ENCODE results near the gene EEFSEC. TPM values are rescaled to one million over a fixed set of nuclear protein-coding genes. Genes with fewer than 3 reads are reported as not detected.
A peak's percentile ranks its signal among the peaks of the same experiment; 100 is the strongest.

EEFSEC gene
- total and polyA plus RNA-seq, 10 donors, result 8.5 to 19.2 (median 14.2) TPM

DNA sequence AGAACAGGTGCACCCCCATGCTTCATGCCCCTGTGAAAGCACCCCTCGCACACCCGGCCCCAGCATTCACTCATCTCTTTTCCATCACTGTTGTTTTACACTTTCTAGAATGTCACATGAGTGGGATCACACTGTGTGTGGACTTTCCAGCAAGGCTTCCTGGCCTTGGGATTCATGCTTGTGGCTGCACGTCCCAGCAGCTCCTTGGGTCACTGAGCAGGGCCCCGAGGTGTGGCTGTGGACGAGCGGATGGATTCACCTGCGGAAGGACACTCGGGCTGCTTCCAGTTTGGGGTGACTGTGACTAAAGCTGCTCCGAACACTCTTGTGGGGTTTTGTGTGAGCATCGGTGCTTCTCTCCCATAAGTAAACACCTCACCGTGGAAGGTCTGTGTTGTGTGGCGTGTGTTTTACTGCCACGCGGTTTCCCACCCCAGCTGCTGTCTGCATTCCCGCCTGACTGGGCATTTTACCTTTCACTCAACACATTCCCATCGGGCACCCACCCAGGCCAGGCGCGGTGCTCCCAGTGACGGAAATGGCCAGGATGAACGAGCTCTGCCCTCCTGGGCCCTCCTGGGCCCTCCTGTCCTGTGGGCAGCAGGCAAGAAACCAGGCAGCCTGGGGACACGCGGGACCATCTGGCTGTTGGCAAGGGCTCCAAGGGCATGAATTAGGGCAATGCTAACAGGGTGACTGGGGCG is 272.0 kb downstream of the EEFSEC start:
- intact Hi-C loops (cut with DNase I; ENCODE audit: low total_unique reads), result loop anchor here (5.0 to 10.0 kb wide), 3 partner anchors 72 to 182 kb away; no protein-coding TSS in a partner anchor
- no peak overlapping the region for H3K27ac ChIP-seq
- peaks cover 0 to 13% (median 10%) of the 10 kb centered on the region in 6 donors for H3K4me1 ChIP-seq
- no peak for DNase-seq
- no peaks in the 10 kb centered on the region for H3K9me3 ChIP-seq
- H3K4me3 ChIP-seq, result no peak overlapping the region
- peaks cover 0 to 49% (median 0%) of the 10 kb centered on the region in 7 donors for H3K27me3 ChIP-seq (replicated peaks in 1 of 7)
- TF ChIP-seq POLR2A (IDR thresholded peaks at IDR 0.05) (no peak), POLR2AphosphoS5 (IDR thresholded peaks at IDR 0.05) (no peak)
- TF ChIP-seq, protein P1, sequence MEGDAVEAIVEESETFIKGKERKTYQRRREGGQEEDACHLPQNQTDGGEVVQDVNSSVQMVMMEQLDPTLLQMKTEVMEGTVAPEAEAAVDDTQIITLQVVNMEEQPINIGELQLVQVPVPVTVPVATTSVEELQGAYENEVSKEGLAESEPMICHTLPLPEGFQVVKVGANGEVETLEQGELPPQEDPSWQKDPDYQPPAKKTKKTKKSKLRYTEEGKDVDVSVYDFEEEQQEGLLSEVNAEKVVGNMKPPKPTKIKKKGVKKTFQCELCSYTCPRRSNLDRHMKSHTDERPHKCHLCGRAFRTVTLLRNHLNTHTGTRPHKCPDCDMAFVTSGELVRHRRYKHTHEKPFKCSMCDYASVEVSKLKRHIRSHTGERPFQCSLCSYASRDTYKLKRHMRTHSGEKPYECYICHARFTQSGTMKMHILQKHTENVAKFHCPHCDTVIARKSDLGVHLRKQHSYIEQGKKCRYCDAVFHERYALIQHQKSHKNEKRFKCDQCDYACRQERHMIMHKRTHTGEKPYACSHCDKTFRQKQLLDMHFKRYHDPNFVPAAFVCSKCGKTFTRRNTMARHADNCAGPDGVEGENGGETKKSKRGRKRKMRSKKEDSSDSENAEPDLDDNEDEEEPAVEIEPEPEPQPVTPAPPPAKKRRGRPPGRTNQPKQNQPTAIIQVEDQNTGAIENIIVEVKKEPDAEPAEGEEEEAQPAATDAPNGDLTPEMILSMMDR (IDR thresholded peaks at IDR 0.05 in 8 of 11, conservative IDR thresholded peaks at IDR 0.05 in 3 of 11), result no peak
- WGBS, 5 donors, result 88 to 94% (median 90%) methylated on average over 20 to 23 of the region's 23 CpGs
- H3K36me3 ChIP-seq, result no peaks in the 10 kb centered on the region

DNA sequence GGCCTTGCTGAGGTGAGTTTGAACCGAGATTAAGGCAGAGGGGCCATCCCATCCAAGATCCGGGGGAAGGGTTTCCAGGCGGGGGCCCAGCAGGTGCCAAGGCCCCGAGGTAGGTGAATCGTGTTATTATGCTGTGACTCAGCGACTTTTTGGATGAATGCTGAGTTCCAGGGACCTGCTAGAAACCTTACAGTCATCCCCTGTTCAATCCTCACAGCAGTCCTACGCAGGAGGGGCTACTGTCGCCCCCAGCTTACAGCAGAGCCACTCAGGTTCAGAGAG is 272.5 kb downstream of the EEFSEC start:
- no peak for DNase-seq
- 60 to 83% (median 73%) methylated on average over 4 to 8 of the region's 8 CpGs for WGBS, 5 donors
- no peak overlapping the region for H3K27ac ChIP-seq
- no peak overlapping the region for H3K4me3 ChIP-seq
- peaks cover 0 to 54% (median 0%) of the 10 kb centered on the region in 7 donors for H3K27me3 ChIP-seq (replicated peaks in 1 of 7)
- H3K36me3 ChIP-seq, result no peaks in the 10 kb centered on the region
- H3K4me1 ChIP-seq, result peaks cover 0 to 13% (median 10%) of the 10 kb centered on the region in 6 donors
- intact Hi-C loops (cut with DNase I; ENCODE audit: low total_unique reads), result loop anchor here (5.0 to 10.0 kb wide), 3 partner anchors 72 to 182 kb away; no protein-coding TSS in a partner anchor
- no peaks in the 10 kb centered on the region for H3K9me3 ChIP-seq
- TF ChIP-seq, protein P1 (IDR thresholded peaks at IDR 0.05 in 8 of 11, conservative IDR thresholded peaks at IDR 0.05 in 3 of 11), result no peak
- no peak for TF ChIP-seq POLR2A (IDR thresholded peaks at IDR 0.05)
- no peak for TF ChIP-seq POLR2AphosphoS5 (IDR thresholded peaks at IDR 0.05)

DNA sequence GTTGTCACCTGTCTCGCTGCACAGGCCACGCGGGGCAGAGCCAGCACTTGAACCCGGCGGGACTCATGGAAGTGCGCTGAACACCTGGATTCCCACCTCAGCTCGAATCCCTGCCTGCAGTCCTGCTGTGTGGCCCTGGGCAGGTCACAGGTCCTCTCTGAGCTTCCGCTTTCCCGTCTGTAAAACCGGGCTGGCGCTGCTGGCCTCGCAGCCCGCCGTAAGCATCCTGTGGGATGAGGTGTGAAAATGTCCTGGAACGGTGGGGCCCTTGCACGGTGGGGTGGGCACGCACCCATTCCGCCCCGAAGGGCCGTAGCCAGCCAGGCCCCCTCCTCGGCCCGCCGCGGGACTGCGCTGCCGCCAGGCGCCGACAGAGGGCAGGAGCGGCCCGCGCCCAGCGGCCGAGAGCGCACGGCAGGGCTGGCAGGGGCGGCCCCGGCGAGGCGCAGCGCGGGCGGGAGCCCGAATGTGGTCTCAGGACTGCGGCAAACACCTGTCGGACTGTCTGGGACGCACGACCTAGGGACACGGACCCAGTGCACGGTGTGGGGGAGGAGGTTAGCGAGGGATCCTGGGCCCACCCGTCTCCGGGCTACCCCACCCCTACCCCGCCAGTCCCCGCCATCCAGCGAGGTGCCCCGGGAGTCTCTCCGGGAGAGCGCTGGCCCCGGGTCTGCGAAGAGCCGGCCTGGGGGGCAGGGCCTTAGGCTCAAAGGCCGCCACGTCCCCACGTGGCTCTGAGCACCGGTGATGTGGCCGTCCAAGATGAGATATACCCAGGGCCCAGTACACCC is 273.0 kb downstream of the EEFSEC start:
- 7 to 17% (median 11%) methylated on average over 10 to 66 of the region's 66 CpGs for WGBS, 5 donors
- Histone ChIP-seq H3K4me3 (peak overlapping the region in 6 of 8 donors; percentile 19 to 62 (median 28)), H3K36me3 (no peaks in the 10 kb centered on the region), H3K27me3 (replicated peaks in 1 of 7) (peaks cover 0 to 59% (median 0%) of the 10 kb centered on the region in 7 donors), H3K9me3 (no peaks in the 10 kb centered on the region), H3K27ac (no peak overlapping the region), H3K4me1 (peaks cover 0 to 13% (median 10%) of the 10 kb centered on the region in 6 donors)
- TF ChIP-seq, protein P1 (IDR thresholded peaks at IDR 0.05 in 8 of 11, conservative IDR thresholded peaks at IDR 0.05 in 3 of 11), result peak; percentile 49 to 97 (median 84)
- TF ChIP-seq POLR2AphosphoS5 (IDR thresholded peaks at IDR 0.05) (peak in 2 of 3 donors; percentile 45 to 49), POLR2A (IDR thresholded peaks at IDR 0.05) (no peak)
- peak; percentile 92 for DNase-seq
- intact Hi-C loops (cut with DNase I; ENCODE audit: low total_unique reads), result loop anchor here (5.0 to 10.0 kb wide), 3 partner anchors 71 to 181 kb away; no protein-coding TSS in a partner anchor
